Stimulated activated CD8-positive, alpha-beta memory T cell treated with anti-CD3 and anti-CD28 coated beads, Interleukin-15, amount 100 ng/mL, for 1 hour (primary cell): ENCODE data around the gene ABCF2.
A peak's percentile ranks its signal among the peaks of the same experiment; 100 is the strongest.

Source experiments
- DNase-seq: peaks from one replicate; pipeline ENCODE4 v3.0.0-alpha.2; 2020; ENCODE audit warnings: low read depth

ABCF2 gene

DNA sequence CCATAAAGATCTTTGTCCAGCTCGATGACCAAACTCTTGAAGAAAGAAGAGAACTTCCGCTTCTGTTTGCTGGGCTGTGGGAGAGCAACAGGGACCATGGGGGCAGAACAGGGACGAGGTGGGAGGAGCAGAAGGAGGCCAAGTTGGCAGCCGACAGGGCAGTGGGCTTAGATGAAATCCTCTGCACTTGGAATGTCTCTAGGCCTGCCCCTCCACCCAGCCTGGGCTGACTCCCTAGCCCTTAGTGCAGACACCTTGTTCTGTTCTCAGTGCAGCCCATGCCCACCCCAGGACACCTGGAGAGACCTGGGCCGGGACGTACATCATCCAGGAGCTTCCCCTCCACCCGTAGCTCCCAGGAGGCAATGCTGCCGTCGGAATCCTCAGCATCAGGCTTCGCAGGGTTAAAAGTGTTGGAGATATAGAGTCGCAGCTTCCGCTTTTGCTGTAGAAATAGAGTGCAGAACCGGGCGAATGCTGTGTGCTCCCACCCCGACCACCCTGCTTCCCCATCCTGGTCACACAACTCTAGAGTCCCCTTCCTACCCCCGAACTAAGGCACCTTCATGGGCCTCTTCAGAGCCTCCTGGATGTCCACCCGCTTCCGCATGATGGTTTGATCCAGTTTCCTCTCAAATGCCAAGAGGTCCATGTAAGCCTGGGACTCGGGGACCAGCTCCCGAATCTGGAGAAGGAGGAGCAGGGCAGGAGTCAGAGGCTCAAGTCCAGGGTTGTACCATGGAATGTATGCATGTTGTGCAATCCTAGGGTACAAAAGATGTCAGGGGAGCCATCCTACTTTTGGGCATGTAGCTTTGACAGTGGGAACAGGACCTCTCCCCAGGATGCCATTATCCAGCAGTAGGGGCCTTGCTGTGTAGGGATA lies 15.4 kb upstream of the ABCF2 start:
- no peak for DNase-seq

- DNase-seq: no peak
Observed at GRCh38 chr7:151241755-151242096, 14.7 kb upstream of the ABCF2 start.

DNA sequence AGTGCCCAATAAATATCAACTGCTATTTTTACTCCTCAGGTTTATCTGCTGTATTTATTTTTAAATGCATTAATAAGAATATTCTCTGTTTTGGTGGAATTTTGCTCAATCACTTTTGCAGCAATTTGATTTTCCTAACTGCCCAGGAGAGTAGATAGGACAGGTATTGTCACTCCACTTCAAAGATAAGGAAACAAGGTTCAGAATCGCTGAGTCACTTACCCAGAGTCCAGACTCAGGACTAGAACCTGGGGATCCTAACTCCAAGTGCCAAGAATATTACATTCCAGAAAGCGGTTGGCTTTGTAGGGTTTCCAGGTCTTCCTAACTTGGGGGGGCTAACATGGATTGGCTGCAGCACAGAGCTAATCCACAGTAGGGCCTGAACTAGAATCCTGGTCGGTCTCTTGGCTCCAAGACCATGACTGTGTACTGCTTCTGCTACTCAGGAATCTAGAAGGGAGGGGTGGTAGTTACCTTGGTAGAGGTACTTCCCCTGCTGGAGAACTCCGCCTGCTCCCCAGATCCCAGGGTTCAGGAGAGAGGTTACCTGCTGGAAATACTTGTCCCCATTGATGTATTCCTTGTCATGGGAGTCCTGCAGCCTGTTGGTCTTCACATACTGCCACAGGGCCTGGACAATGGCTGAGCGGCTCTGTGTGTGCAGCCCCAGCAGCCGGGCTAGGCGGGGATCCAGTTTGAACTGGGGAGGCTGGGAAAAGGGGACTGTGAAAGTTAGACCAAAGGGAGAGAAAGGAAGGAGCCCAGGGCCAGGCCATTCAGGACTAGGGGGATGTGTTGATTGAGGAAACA lies 14.1 kb upstream of the ABCF2 start:
- DNase-seq: no peak

DNA sequence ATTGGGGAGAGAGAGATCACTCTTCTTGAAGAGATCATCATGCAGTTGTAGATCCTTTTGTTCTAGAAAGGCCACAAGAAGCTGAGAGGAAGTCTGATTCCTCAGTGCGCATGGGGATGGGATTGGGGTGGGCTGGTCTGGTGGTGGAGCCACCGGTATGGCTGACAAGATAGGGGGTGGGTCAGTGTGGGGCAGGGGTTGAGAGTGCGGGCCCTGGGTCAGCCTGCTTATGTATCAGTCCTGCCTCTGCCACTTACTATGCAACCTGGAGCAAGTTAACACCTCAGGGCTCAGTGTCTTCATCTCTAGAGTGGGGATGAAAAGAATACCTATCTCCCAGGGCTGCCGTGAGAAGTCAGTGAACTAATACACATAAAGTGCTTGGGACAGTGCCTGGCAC lies 13.5 kb upstream of the ABCF2 start:
- DNase-seq: no peak

- no peak for DNase-seq
Observed at GRCh38 chr7:151239837-151240459, 12.9 kb upstream of the ABCF2 start.

DNA sequence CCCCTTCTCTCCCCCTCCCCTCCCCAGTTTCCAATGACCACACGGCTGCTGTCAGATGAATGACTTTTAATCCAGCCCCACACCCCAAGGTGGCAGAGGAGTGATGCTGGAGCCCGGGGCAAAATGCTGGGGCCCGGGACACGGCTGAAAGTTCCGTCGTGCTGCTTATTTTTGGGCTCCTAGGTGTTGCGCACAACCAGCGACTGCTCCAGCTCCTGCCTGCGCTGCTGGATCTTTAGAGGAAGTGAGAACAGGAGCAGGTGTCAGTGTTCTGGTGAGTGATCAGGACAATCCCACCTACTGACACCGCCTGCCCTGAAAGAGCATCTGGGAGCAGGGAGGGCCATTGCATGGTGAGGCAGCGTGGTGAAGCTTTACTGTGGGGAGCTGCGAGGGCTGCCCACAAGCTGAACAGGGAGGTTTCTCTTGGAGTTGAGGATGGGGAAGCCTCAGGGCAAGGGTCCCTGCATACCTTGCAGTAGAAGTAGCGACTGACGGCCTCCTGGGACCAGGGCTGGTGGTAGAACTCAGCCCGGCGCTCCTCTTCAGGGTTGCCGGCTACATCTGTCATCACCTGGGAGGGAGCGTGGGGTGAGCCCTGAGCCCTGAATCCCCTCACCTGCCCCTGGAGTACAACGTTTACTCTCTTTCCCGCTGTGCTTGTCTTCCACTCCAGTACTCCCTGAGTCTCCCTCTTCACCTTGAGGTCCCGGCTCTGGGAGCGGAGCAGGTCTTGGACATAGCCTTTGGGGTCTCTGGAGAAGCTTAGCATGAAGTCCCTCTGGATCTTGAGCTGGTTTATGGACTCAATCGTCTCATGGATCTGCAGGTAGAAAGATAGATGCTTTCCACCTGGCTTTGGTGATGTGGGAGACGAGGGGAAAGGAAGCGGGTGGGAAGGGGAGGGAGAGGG lies 12.2 kb upstream of the ABCF2 start:
- no peak for DNase-seq

GRCh38 chr7:151238190-151238810 lies 11.3 kb upstream of the ABCF2 start:
- DNase-seq: no peak

GRCh38 chr7:151237244-151238189 lies 10.5 kb upstream of the ABCF2 start:
- DNase-seq: no peak

GRCh38 chr7:151236406-151236805 lies 9.4 kb upstream of the ABCF2 start:
- DNase-seq: no peak

DNA sequence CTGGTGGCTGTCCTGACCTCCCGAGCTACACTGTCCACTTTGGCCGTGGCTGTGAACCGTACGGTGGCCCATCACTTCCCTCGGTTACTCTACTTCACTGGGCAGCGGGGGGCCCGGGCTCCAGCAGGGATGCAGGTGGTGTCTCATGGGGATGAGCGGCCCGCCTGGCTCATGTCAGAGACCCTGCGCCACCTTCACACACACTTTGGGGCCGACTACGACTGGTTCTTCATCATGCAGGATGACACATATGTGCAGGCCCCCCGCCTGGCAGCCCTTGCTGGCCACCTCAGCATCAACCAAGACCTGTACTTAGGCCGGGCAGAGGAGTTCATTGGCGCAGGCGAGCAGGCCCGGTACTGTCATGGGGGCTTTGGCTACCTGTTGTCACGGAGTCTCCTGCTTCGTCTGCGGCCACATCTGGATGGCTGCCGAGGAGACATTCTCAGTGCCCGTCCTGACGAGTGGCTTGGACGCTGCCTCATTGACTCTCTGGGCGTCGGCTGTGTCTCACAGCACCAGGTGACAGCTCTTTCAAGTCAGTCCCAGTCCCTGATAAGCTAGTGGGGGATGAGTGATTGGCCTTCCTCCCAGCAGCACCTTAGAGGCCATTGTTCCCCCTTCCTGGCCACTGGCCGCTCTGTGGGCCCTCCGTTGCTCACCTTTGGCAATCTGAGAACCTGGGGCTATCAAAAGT lies 8.2 kb upstream of the ABCF2 start:
- no peak for DNase-seq

DNA sequence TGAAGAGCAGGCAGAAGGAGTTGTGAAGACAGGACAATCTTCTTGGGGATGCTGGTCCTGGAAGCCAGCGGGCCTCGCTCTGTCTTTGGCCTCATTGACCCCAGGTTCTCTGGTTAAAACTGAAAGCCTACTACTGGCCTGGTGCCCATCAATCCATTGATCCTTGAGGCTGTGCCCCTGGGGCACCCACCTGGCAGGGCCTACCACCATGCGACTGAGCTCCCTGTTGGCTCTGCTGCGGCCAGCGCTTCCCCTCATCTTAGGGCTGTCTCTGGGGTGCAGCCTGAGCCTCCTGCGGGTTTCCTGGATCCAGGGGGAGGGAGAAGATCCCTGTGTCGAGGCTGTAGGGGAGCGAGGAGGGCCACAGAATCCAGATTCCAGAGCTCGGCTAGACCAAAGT lies 6.8 kb upstream of the ABCF2 start:
- DNase-seq: no peak

GRCh38 chr7:151232917-151233701 lies 6.1 kb upstream of the ABCF2 start:
- peak; percentile 49 for DNase-seq

DNA sequence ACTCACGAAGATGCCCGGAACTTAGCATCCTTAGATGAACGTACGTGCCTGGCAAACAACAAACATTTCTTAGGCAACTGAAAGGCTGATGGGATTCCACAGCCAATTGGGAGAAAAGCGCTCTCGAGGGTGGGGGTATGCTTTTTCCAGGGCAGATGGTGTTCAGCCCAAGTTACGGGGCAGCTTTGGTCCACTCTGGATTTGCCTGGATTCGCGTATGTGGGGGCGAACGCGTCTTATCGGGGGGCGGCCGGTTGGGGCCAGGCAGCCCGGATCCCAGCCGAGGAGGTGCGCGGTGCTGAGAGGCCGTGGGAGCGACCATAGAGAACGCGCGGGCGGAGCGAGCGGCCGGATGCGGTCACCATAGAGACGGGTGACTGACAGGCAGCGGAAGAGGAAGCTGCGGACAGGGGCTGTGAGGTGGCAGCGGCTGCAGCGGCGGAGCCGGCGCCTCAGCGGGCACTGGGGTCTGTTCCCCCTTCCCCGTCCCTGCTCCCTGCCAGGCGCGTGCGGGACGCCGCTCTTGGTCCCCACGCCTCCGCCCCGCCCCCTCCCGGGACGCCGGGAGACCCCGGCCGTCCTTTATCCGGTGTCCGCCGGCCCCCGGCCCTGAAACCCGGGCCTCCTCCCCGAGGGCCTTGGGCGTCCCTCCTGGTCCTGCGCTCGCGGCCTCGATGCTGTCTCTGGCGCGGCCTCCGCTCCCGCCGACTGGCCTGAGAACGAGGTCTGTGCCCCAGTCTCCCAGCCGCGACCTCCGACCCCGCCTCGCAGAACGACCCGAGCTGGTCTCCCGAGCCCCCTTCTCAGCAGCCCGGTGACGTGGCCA lies 5.3 kb upstream of the ABCF2 start, which contains the start of gene CHPF2:
CHPF2 (plus strand) TSS at position 393 of the 826 bp plus-strand sequence. CDS start 1,529 bp downstream, outside the sequence.
- peak; percentile 80 for DNase-seq

DNA sequence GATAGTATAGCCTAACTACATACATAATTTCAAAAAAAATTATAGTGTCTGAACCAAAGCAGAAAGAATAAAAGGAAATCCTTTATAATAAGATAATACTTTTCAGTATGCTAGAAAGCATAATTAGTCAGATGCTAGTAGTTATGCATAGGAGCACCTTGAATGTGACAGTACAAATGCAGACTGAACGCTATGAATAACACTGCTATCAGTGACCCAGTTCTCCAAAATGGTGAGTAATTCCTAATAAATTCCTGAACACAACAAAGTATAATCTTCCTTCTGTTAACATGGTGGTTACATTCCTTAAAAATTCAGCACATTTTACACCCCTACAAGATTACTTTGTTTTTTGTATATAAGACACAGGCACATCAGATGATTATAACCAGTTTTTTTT lies 4.1 kb upstream of the ABCF2 start:
- no peak for DNase-seq

DNA sequence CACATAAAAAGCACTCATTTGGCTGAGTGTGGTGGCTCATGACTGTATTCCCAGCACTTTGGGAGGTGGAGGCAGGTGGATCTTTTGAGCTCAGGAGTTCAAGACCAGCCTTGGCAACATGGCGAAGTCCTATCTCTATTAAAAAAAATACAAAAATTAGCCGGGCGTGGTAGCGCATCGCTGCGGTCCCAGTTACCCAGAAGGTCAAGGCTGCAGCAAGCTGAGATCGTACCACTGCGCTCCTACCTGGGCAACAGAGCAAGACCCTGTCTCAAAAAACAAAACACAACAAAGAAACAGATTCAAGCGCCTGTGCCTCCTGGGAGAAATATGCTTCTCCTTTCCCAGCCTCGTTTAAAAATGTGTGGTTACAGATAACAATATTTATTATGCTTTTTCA lies 2.2 kb upstream of the ABCF2 start:
- DNase-seq: no peak

DNA sequence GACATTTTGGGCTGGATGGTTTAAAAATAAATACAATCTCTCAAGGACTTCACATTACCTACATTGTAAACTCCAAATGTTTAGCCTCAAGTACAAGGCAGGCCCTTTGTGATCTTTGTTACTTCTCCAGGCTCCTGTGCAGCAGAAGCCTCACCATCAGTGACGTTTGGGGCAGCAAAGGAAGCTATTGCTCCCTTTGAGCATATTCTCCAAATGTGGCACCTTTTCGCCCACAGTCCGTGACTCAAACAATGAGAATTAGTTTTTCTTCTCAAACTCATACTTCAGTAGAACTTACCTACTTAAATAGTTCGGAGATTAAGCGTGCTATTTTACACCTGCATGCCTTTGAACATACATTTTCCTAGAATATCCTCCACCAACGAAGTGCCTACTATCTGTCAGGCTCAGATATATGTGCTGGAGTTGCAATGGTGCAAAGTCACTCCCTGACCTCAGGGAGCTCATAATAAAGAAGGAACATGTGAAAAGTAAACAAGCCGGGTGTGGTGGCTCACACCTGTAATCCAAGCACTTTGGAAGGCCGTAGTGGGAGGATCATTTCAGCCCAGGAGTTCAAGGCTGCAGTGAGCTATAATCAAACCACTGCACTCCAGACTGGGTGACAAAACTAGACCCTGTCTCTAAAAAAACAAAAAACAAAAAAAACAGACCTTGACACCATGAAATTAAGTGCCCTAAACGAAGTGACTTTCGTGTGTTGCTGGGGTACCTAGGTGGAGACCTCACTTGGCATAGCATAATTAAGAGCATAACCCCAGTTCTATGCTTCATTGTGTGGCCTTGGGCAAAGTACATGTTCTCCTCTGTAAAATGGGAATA lies 1.2 kb upstream of the ABCF2 start:
- no peak for DNase-seq

DNA sequence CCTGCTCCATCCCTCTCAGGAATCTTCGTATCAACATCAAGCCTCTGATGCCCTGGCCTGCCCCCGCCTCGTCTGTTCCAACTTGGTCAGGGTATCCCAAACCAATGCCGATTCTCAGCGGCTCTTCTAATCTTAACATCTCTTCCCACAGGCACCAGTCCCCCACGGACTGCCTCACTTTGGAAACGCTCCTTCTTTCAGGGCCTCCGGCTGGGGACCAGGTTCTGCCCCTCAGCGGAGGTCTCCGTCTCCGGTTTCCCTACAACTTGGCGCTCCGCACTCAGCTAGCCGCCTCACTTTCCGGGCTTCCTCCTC lies 488 bp downstream of the ABCF2 start:
- DNase-seq: no peak
